Upper lobe of right lung (tissue), 1 donor: ENCODE data around the gene PCDHA5. TPM values are rescaled to one million over a fixed set of nuclear protein-coding genes. Genes with fewer than 3 reads are reported as not detected.
A peak's percentile ranks its signal among the peaks of the same experiment; 100 is the strongest.
"Not testable (repeated sequence)": the region's sequence is repeated elsewhere in the genome, so short reads cannot be mapped to it uniquely, and the experiment has no call there.

Source experiments
- ATAC-seq: fragments of 200-7000 bp; cut with Tn5 transposase; one replicate; pipeline ENCODE4 v1.9.1; 2020; ENCODE audit warnings: mild to moderate bottlenecking, moderate library complexity
- DNase-seq: peaks from one replicate; pipeline ENCODE4 v3.0.0-alpha.2; 2020
- H3K27ac ChIP-seq: fragments of 200-600 bp; one replicate; pipeline ENCODE4 v1.8.0; 2022
- H3K27me3 ChIP-seq: fragments of 200-600 bp; one replicate; pipeline ENCODE4 v1.8.0; 2022; ENCODE audit warnings: mild to moderate bottlenecking
- H3K36me3 ChIP-seq: fragments of 200-600 bp; one replicate; pipeline ENCODE4 v1.8.0; 2022
- H3K4me1 ChIP-seq: fragments of 200-600 bp; one replicate; pipeline ENCODE4 v1.8.0; 2022
- H3K4me3 ChIP-seq: fragments of 200-600 bp; one replicate; pipeline ENCODE4 v1.8.0; 2022; ENCODE audit warnings: mild to moderate bottlenecking
- H3K9me3 ChIP-seq: fragments of 200-600 bp; one replicate; pipeline ENCODE4 v1.8.0; 2022
- CTCF ChIP-seq: fragments of 200-600 bp; IDR thresholded peaks from one replicate; pipeline ENCODE4 v1.8.0; 2022; ENCODE audit warnings: antibody characterized with exemption
- intact Hi-C: fragments of 100-400 bp; cut with DNase I; formaldehyde crosslinking; loops from one replicate; pipeline ENCODE4 v1.11.0; 2022
- long read RNA-seq: library from polyadenylated mRNA; unstranded; transcript quantifications from one replicate; pipeline ENCODE4 v2.0.0, GENCODE V29; 2021
- total RNA-seq: library from RNA; stranded (reverse); fragmentation: NEBNext Ultra II Directional; extraction: Animal tissue kit (Norgen Biotek cat#: 25700); gene quantifications from one replicate; pipeline ENCODE4 v1.2.1, GENCODE V29; 2021
- donor health status: DM: no; HTN: yes; CAD: no; lungs with severe emphysema.

PCDHA5 gene
- 0.43 TPM for total RNA-seq
- long read RNA-seq: 0 reads

GRCh38 chr5:140821375-140822280 lies at the start of gene PCDHA5:
PCDHA5 (plus strand) TSS chr5:140821613.
- intact Hi-C loops: no loop called here
- H3K27ac ChIP-seq: no peak within 1 kb of the TSS
- TF ChIP-seq CTCF: peak; percentile 45
- no peaks in the 10 kb centered on the region for H3K36me3 ChIP-seq
- peak within 1 kb of the TSS; percentile 17 for H3K4me3 ChIP-seq
- H3K4me1 ChIP-seq: no peaks in the 10 kb centered on the region
- no peak for ATAC-seq
- peaks cover 4% of the 10 kb centered on the region for H3K27me3 ChIP-seq
- DNase-seq: no peak
- H3K9me3 ChIP-seq: no peaks in the 10 kb centered on the region

- TF ChIP-seq CTCF: no peak
- intact Hi-C loops: no loop called here
- Histone ChIP-seq H3K4me3 (no peak overlapping the region), H3K27ac (no peak overlapping the region), H3K9me3 (peaks cover 24% of the 10 kb centered on the region), H3K27me3 (peaks cover under 1% of the 10 kb centered on the region), H3K36me3 (no peaks in the 10 kb centered on the region), H3K4me1 (no peaks in the 10 kb centered on the region)
- DNase-seq (no peak), ATAC-seq (no peak)
These were observed 40.9 kb upstream of the PCDHA5 start for GRCh38 chr5:140780512-140780911.

- H3K4me1 ChIP-seq: no peaks in the 10 kb centered on the region
- H3K9me3 ChIP-seq: peaks cover 5% of the 10 kb centered on the region
- no peaks in the 10 kb centered on the region for H3K36me3 ChIP-seq
- H3K27ac ChIP-seq: no peak within 1 kb of the TSS
- H3K27me3 ChIP-seq: peaks cover 33% of the 10 kb centered on the region
- no peak for TF ChIP-seq CTCF
- DNase-seq (no peak), ATAC-seq (no peak)
- H3K4me3 ChIP-seq: no peak within 1 kb of the TSS
- intact Hi-C loops: no loop called here
These were observed 35.3 kb upstream of the PCDHA5 start, which contains the start of gene PCDHA1 for GRCh38 chr5:140785905-140786686. PCDHA1 (plus strand) TSS chr5:140786140.

- H3K4me1 ChIP-seq, ATAC-seq, intact Hi-C loops, DNase-seq, H3K27ac ChIP-seq, H3K4me3 ChIP-seq, H3K36me3 ChIP-seq, H3K9me3 ChIP-seq: not testable (repeated sequence)
- peaks cover 33% of the 10 kb centered on the region for H3K27me3 ChIP-seq
These were observed 34.0 kb upstream of the PCDHA5 start for GRCh38 chr5:140787422-140787821.

GRCh38 chr5:140787849-140788504 lies 33.4 kb upstream of the PCDHA5 start:
- H3K27ac ChIP-seq, DNase-seq, H3K4me3 ChIP-seq, intact Hi-C loops, H3K4me1 ChIP-seq, H3K9me3 ChIP-seq, H3K36me3 ChIP-seq, ATAC-seq: not testable (repeated sequence)
- peaks cover 33% of the 10 kb centered on the region for H3K27me3 ChIP-seq

- H3K27me3 ChIP-seq: peaks cover 39% of the 10 kb centered on the region
- no peak for TF ChIP-seq CTCF
- no peak for ATAC-seq
These were observed 30.3 kb upstream of the PCDHA5 start for GRCh38 chr5:140791089-140791488.

More at GRCh38 chr5:140791089-140791488, 30.3 kb upstream of the PCDHA5 start:
- no peak overlapping the region for H3K27ac ChIP-seq
- peaks cover 8% of the 10 kb centered on the region for H3K9me3 ChIP-seq
- H3K36me3 ChIP-seq: no peaks in the 10 kb centered on the region
- no peaks in the 10 kb centered on the region for H3K4me1 ChIP-seq
- intact Hi-C loops: no loop called here
- H3K4me3 ChIP-seq: no peak overlapping the region
- DNase-seq: no peak
